ENCODE measurements around the gene PDZRN4.
"Not testable (repeated sequence)": the region's sequence is repeated elsewhere in the genome, so short reads cannot be mapped to it uniquely, and the experiment has no call there.

PDZRN4 gene

GRCh38 chr12:41612892-41613557, 424.9 kb downstream of the PDZRN4 start:
- H3K27ac ChIP-seq (ENCODE audit: low read depth, low read length): no peak overlapping the region
- WGBS: 96% methylated on average over 3 of the region's 3 CpGs

GRCh38 chr12:41615174-41615573, 427.1 kb downstream of the PDZRN4 start:
- 27% methylated on average over 3 of the region's 3 CpGs for WGBS

More at GRCh38 chr12:41612892-41613557, 424.9 kb downstream of the PDZRN4 start:
- Histone ChIP-seq H3K36me3 (ENCODE audit: insufficient read depth, low read length) (no peaks in the 10 kb centered on the region), H3K27me3 (ENCODE audit: insufficient read depth, low read length) (peaks cover 11% of the 10 kb centered on the region; the same call in 1 of the 2 replicates), H3K9me3 (ENCODE audit: insufficient read depth, low read depth, low read length) (no peaks in the 10 kb centered on the region), H3K4me3 (ENCODE audit: low read length) (no peak overlapping the region), H3K4me1 (ENCODE audit: insufficient read depth, low read length) (no peaks in the 10 kb centered on the region; the same call in 1 of the 2 replicates), H3K9ac (ENCODE audit: low read depth, low read length) (no peak overlapping the region)

GRCh38 chr12:41619705-41620104, 431.6 kb downstream of the PDZRN4 start:
- no peak overlapping the region for H3K4me3 ChIP-seq (ENCODE audit: low read length)
- H3K27me3 ChIP-seq (ENCODE audit: insufficient read depth, low read length): peaks cover 11% of the 10 kb centered on the region; the same call in 1 of the 2 replicates
- H3K36me3 ChIP-seq (ENCODE audit: insufficient read depth, low read length): no peaks in the 10 kb centered on the region
- no peaks in the 10 kb centered on the region for H3K9me3 ChIP-seq (ENCODE audit: insufficient read depth, low read depth, low read length)
- peaks cover 19% of the 10 kb centered on the region for H3K4me1 ChIP-seq (ENCODE audit: insufficient read depth, low read length)
- H3K9ac ChIP-seq (ENCODE audit: low read depth, low read length): no peak overlapping the region
- no peak overlapping the region for H3K27ac ChIP-seq (ENCODE audit: low read depth, low read length)

More at GRCh38 chr12:41615174-41615573, 427.1 kb downstream of the PDZRN4 start:
- Histone ChIP-seq H3K27me3 (ENCODE audit: insufficient read depth, low read length) (peaks cover 11% of the 10 kb centered on the region; the same call in 1 of the 2 replicates), H3K4me1 (ENCODE audit: insufficient read depth, low read length) (peaks cover 11% of the 10 kb centered on the region)
- not testable (repeated sequence) for H3K36me3 ChIP-seq (ENCODE audit: insufficient read depth, low read length); H3K4me3 ChIP-seq (ENCODE audit: low read length); H3K9ac ChIP-seq (ENCODE audit: low read depth, low read length); H3K27ac ChIP-seq (ENCODE audit: low read depth, low read length); H3K9me3 ChIP-seq (ENCODE audit: insufficient read depth, low read depth, low read length)

DNA sequence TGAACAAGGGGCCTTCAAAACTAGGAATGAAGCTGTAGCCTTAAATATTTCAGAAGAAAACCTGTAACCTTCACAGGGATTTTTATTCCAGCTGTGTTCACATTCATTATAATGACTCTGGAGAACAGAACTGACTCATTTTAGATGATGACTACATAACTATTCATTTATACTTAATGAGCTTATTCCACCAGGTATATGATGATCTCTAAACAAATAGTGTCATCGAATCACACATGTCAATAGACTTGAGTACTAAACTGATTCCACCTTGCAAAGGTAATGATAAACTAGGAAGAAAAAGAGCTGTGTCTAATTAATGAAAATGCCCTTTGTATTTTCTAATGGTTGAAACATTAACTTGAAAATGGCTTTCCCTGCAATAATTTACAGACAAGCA, 433.2 kb downstream of the PDZRN4 start:
- Histone ChIP-seq H3K36me3 (ENCODE audit: insufficient read depth, low read length) (no peaks in the 10 kb centered on the region), H3K27ac (ENCODE audit: low read depth, low read length) (no peak overlapping the region), H3K9ac (ENCODE audit: low read depth, low read length) (no peak overlapping the region), H3K4me1 (ENCODE audit: insufficient read depth, low read length) (peaks cover 24% of the 10 kb centered on the region), H3K27me3 (ENCODE audit: insufficient read depth, low read length) (peaks cover 9% of the 10 kb centered on the region; the same call in 1 of the 2 replicates), H3K4me3 (ENCODE audit: low read length) (no peak overlapping the region), H3K9me3 (ENCODE audit: insufficient read depth, low read depth, low read length) (no peaks in the 10 kb centered on the region)
- WGBS: 100% methylated on average over 1 of the region's 1 CpG

Data from HUES64 (cell line).